GM19025 (cell line): ENCODE results near the gene SAMD4A.
A peak's percentile ranks its signal among the peaks of the same experiment; 100 is the strongest.
"Not testable (repeated sequence)": the region's sequence is repeated elsewhere in the genome, so short reads cannot be mapped to it uniquely, and the experiment has no call there.

Source experiments
- ATAC-seq: cut with Tn5 transposase; IDR thresholded peaks from one replicate; pipeline ENCODE4 v1.9.1; 2021; ENCODE audit warnings: mild to moderate bottlenecking, low read depth, moderate library complexity; ENCODE audit not compliant: unreplicated experiment

Gene SAMD4A

GRCh38 chr14:54722791-54723432 is 156.0 kb downstream of the SAMD4A start:
- no peak for ATAC-seq

GRCh38 chr14:54724123-54724522 is 157.2 kb downstream of the SAMD4A start:
- no peak for ATAC-seq

- no peak for ATAC-seq
These were observed 157.9 kb downstream of the SAMD4A start for GRCh38 chr14:54724676-54725325.

- no peak for ATAC-seq
These were observed 159.1 kb downstream of the SAMD4A start for GRCh38 chr14:54725998-54726397.

GRCh38 chr14:54727929-54728328 is 161.0 kb downstream of the SAMD4A start:
- ATAC-seq, result no peak

GRCh38 chr14:54728700-54729527 is 162.0 kb downstream of the SAMD4A start:
- ATAC-seq, result no peak

GRCh38 chr14:54730156-54730961 is 163.4 kb downstream of the SAMD4A start:
- ATAC-seq, result peak; percentile 92

- ATAC-seq, result no peak
These were observed 168.0 kb downstream of the SAMD4A start for GRCh38 chr14:54734966-54735365.

GRCh38 chr14:54735424-54735823 is 168.5 kb downstream of the SAMD4A start:
- no peak for ATAC-seq

GRCh38 chr14:54737132-54737711 is 170.3 kb downstream of the SAMD4A start:
- no peak for ATAC-seq

- ATAC-seq, result no peak
These were observed 171.1 kb downstream of the SAMD4A start for GRCh38 chr14:54738009-54738408.

GRCh38 chr14:54739514-54739913 is 172.6 kb downstream of the SAMD4A start:
- ATAC-seq, result no peak

- no peak for ATAC-seq
These were observed 175.8 kb downstream of the SAMD4A start for GRCh38 chr14:54742492-54743350.

- ATAC-seq, result no peak
These were observed 176.5 kb downstream of the SAMD4A start for GRCh38 chr14:54743382-54743781.

GRCh38 chr14:54746019-54746418 is 179.1 kb downstream of the SAMD4A start:
- ATAC-seq, result no peak

GRCh38 chr14:54747616-54748015 is 180.7 kb downstream of the SAMD4A start:
- no peak for ATAC-seq

- no peak for ATAC-seq
These were observed 182.3 kb downstream of the SAMD4A start for GRCh38 chr14:54749180-54749579.

GRCh38 chr14:54749727-54750126 is 182.8 kb downstream of the SAMD4A start:
- no peak for ATAC-seq

GRCh38 chr14:54752611-54753010 is 185.7 kb downstream of the SAMD4A start:
- ATAC-seq, result not testable (repeated sequence)
